Smooth muscle cell (in vitro differentiated cells): ENCODE data around the gene MISP3. TPM values are rescaled to one million over a fixed set of nuclear protein-coding genes. Genes with fewer than 3 reads are reported as not detected.

ENCODE experiments used
- DNase-seq: peaks from one replicate; lab custom pipeline; 2025; ENCODE audit not compliant: unreplicated experiment; lab: John Stamatoyannopoulos, UW
- H2AFZ ChIP-seq: fragments of 200-600 bp; sonication (generic); 2 replicates; pipeline ENCODE4 v1.6.0; 2016; ENCODE audit warnings: antibody characterized with exemption, low read depth, mild to moderate bottlenecking
- H3F3A ChIP-seq: fragments of 200-600 bp; sonication (generic); 2 replicates; pipeline ENCODE4 v1.6.0; 2017; ENCODE audit warnings: antibody characterized with exemption, low read depth
- H3K27ac ChIP-seq: fragments of 200-600 bp; sonication (generic); 2 replicates; pipeline ENCODE4 v1.5.1; 2016; ENCODE audit warnings: low read depth, mild to moderate bottlenecking
- H3K27me3 ChIP-seq: fragments of 200-600 bp; sonication (generic); 2 replicates; pipeline ENCODE4 v1.6.1; 2016; ENCODE audit warnings: low read depth, mild to moderate bottlenecking
- H3K36me3 ChIP-seq: fragments of 200-600 bp; sonication (generic); 2 replicates; pipeline ENCODE4 v1.5.1; 2016; ENCODE audit warnings: low read depth
- H3K4me1 ChIP-seq: fragments of 200-600 bp; sonication (generic); 2 replicates; pipeline ENCODE4 v1.5.1; 2016; ENCODE audit warnings: low read depth
- H3K4me2 ChIP-seq: fragments of 200-600 bp; sonication (generic); 2 replicates; pipeline ENCODE4 v1.6.0; 2016; ENCODE audit warnings: mild to moderate bottlenecking
- H3K4me3 ChIP-seq: fragments of 200-600 bp; sonication (generic); 2 replicates; pipeline ENCODE4 v1.5.1; 2016; ENCODE audit warnings: mild to moderate bottlenecking
- H3K79me2 ChIP-seq: fragments of 200-600 bp; sonication (generic); 2 replicates; pipeline ENCODE4 v1.6.0; 2016; ENCODE audit warnings: low read depth, mild to moderate bottlenecking
- H3K9ac ChIP-seq: fragments of 200-600 bp; sonication (generic); 2 replicates; pipeline ENCODE4 v1.6.0; 2016; ENCODE audit warnings: low read depth
- H3K9me3 ChIP-seq: fragments of 200-600 bp; sonication (generic); replicated peaks from 2 replicates; pipeline ENCODE4 v1.5.1; 2016; ENCODE audit warnings: low read depth
- H4K20me1 ChIP-seq: fragments of 200-600 bp; sonication (generic); 2 replicates; pipeline ENCODE4 v1.6.0; 2016; ENCODE audit warnings: low read depth
- CTCF ChIP-seq: fragments of 200-600 bp; sonication (generic); IDR thresholded peaks from 2 replicates; pipeline ENCODE4 v1.5.1; 2017; ENCODE audit warnings: borderline replicate concordance, mild to moderate bottlenecking, antibody characterized with exemption; ENCODE audit not compliant: insufficient read depth, poor library complexity, severe bottlenecking
- WGBS: methylation state at CpG from one replicate; pipeline ENCODE4 v1.1.7; 2016; ENCODE audit warnings: low lambda C conversion rate; 5-methylcytosine and 5-hydroxymethylcytosine counted together
- polyA plus RNA-seq: library from polyadenylated mRNA; unstranded; fragments of >200 nt; fragmentation: Nextera tagmentation; extraction: Ambion mirVana; gene quantifications from 2 replicates; pipeline ENCODE4 v1.2.1, GENCODE V29; 2016
- total RNA-seq: library from RNA; depleted of rRNA; stranded (reverse); fragments of >200 nt; gene quantifications from 2 replicates; pipeline ENCODE4 v1.2.3, GENCODE V29; 2014

The MISP3 gene
- total and polyA plus RNA-seq, 2 experiments from 2014 or later = 0.61 to 2.4 TPM

- no peaks in the 10 kb centered on the region for H3F3A ChIP-seq
- H3K36me3 ChIP-seq = no peaks in the 10 kb centered on the region
- H3K4me3 ChIP-seq = no peak overlapping the region
- no peaks in the 10 kb centered on the region for H3K79me2 ChIP-seq
- no peaks in the 10 kb centered on the region for H3K4me1 ChIP-seq
- H3K27ac ChIP-seq = no peak overlapping the region
- WGBS = over 99% methylated on average over 6 of the region's 6 CpGs
- H2AFZ ChIP-seq = no peak overlapping the region
- H3K4me2 ChIP-seq = no peak overlapping the region
- no peak for DNase-seq
- no peaks in the 10 kb centered on the region for H4K20me1 ChIP-seq
- no peak for TF ChIP-seq CTCF
- H3K9ac ChIP-seq = no peak overlapping the region
- H3K9me3 ChIP-seq = no peaks in the 10 kb centered on the region
- H3K27me3 ChIP-seq = no peaks in the 10 kb centered on the region
Measured at GRCh38 chr19:14101003-14101545, 28.5 kb downstream of the MISP3 start.

- no peak overlapping the region for H2AFZ ChIP-seq
- no peaks in the 10 kb centered on the region for H3K9me3 ChIP-seq
- H3K4me3 ChIP-seq = no peak overlapping the region
- no peak overlapping the region for H3K4me2 ChIP-seq
- 94% methylated on average over 11 of the region's 11 CpGs for WGBS
- no peaks in the 10 kb centered on the region for H3K36me3 ChIP-seq
- H3K27ac ChIP-seq = no peak overlapping the region
- H3K79me2 ChIP-seq = no peaks in the 10 kb centered on the region
- H4K20me1 ChIP-seq = no peaks in the 10 kb centered on the region
- no peak for TF ChIP-seq CTCF
- no peaks in the 10 kb centered on the region for H3K4me1 ChIP-seq
- no peak overlapping the region for H3K9ac ChIP-seq
- no peaks in the 10 kb centered on the region for H3K27me3 ChIP-seq
- no peaks in the 10 kb centered on the region for H3F3A ChIP-seq
- DNase-seq = no peak
Measured at GRCh38 chr19:14102102-14102696, 29.6 kb downstream of the MISP3 start.

GRCh38 chr19:14102756-14103155 lies 30.2 kb downstream of the MISP3 start:
- Histone ChIP-seq H3K9me3 (no peaks in the 10 kb centered on the region), H3K4me1 (no peaks in the 10 kb centered on the region), H2AFZ (no peak overlapping the region), H3K4me2 (no peak overlapping the region), H3K27ac (no peak overlapping the region), H3K79me2 (no peaks in the 10 kb centered on the region), H3K36me3 (no peaks in the 10 kb centered on the region), H3K9ac (no peak overlapping the region), H3F3A (no peaks in the 10 kb centered on the region), H3K4me3 (no peak overlapping the region), H3K27me3 (no peaks in the 10 kb centered on the region), H4K20me1 (peaks cover 3% of the 10 kb centered on the region)
- no peak for DNase-seq
- WGBS = 93% methylated on average over 10 of the region's 10 CpGs
- no peak for TF ChIP-seq CTCF

GRCh38 chr19:14103310-14103709 lies 30.7 kb downstream of the MISP3 start:
- H3K4me1 ChIP-seq = no peaks in the 10 kb centered on the region
- no peak overlapping the region for H2AFZ ChIP-seq
- H4K20me1 ChIP-seq = peaks cover 8% of the 10 kb centered on the region
- no peak for TF ChIP-seq CTCF
- no peak overlapping the region for H3K4me3 ChIP-seq
- H3K9me3 ChIP-seq = no peaks in the 10 kb centered on the region
- no peak for DNase-seq
- WGBS = 100% methylated on average over 1 of the region's 1 CpG
- no peaks in the 10 kb centered on the region for H3K36me3 ChIP-seq
- no peak overlapping the region for H3K4me2 ChIP-seq
- no peak overlapping the region for H3K27ac ChIP-seq
- no peaks in the 10 kb centered on the region for H3F3A ChIP-seq
- no peak overlapping the region for H3K9ac ChIP-seq
- H3K79me2 ChIP-seq = no peaks in the 10 kb centered on the region
- no peaks in the 10 kb centered on the region for H3K27me3 ChIP-seq
